GM19455 (cell line): Measurements from ENCODE around the gene WWOX.

Experiments used
- ATAC-seq: cut with Tn5 transposase; IDR thresholded peaks from one replicate; pipeline ENCODE4 v1.9.1; 2021; ENCODE audit not compliant: unreplicated experiment

Gene WWOX

DNA sequence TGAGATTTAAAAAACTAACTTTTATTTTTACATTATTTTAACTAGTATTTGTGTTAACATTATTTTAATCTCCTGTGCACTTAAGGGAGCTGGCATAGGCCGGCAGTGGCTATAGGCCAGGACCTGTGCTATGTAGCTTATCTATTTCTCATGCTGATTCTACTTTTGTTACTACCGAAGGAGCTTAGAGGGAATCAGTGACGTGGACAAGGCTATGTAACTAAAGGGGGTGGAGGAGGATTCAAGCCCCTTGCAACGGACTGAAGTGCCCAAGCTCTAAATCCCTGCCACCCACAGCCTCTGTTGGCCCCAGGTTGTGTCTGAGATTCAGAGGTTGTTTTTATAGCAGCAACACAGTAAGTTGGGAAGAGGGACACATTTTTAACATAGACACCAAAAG is 356.4 kb downstream of the WWOX start:
- no peak for ATAC-seq

DNA sequence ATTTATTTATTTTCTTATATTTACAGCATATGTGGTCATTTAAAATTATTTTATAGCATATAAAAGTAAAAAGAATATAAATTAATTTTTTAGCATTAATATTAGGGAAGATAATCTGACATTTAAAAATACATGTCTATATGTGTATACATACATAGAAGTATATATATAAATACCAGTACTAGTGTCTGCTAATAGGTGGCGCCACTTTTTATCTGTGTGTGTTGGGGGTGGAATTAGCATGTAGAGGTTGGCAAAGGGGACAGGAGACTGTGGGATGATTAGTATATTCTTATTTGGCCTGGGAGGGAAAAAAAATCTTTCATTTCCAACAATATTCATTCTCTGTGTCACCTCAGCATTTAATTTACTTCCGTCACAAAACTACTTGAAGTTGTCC is 359.1 kb downstream of the WWOX start:
- no peak for ATAC-seq

DNA sequence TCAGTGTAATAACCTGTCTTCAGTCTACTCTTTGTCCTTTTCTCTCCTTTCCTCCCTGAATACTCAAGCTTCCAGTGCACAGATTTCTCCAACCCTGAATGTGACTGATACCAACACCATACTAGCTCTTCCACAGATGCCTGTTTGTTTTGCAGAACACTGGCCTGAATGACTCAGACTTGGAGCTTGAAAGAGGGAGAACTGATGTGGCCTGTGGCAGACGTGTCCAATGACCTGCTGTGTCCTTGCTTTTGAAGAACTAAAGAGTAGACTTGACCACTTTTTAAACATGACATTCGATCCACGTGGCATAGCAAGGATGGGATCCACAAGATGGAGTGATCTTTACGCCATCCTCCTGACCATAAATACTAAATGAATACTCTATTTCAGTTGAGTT is 361.0 kb downstream of the WWOX start:
- ATAC-seq, result no peak

DNA sequence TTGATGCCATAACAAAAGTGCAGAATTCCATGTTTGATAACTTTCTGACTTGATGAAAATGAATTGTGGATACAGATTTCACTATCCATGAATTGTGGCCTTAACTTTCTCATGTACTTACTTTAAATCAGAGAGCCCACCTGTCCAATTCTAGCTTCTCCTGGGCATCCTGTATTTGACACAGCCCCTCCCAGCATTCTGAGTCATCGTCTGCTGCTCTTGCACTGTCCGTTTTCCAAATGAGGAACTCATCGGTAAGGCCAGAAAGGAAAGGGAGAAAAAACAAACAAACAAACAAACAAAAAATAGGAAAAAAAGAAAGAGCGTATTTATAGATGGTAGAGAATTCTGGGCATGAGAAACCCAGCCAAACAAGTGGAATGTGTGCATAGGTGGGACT is 361.6 kb downstream of the WWOX start:
- no peak for ATAC-seq

DNA sequence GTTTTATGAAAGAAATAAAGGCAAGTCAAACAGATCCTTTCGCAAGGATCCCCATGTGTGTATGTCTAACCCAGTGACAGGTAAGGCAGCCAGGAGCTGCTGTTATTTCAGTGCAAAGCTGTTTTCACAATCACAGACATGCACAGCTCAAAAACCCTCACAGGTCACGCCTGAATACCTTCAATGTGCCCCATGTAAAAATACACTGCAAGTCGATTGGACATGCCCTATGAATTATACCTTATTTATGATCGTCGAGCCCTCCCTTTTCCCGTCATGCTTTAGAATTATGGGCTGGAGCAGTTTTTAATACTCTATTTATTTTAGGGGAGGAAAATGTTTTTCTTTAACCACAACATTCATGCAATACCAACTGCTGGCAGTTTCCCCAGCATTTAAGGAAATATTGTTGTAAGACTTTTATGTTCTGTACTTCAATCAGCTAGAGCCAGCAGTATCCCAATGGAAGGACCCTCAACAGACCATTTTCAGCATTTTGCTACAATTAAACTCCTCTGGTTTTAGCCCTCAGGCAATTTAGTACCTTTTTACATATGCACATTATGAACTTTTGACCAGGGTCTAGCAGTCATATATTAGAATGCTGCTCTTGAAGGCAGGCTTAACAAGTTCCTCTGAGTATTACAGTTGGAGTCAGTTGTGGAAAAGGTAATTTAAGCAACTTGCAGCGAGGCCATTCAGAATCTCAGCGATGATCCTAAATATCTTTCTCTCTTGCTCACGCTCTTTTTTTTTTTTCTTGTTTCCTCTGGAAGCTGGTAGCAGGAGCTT is 362.2 kb downstream of the WWOX start:
- no peak for ATAC-seq

DNA sequence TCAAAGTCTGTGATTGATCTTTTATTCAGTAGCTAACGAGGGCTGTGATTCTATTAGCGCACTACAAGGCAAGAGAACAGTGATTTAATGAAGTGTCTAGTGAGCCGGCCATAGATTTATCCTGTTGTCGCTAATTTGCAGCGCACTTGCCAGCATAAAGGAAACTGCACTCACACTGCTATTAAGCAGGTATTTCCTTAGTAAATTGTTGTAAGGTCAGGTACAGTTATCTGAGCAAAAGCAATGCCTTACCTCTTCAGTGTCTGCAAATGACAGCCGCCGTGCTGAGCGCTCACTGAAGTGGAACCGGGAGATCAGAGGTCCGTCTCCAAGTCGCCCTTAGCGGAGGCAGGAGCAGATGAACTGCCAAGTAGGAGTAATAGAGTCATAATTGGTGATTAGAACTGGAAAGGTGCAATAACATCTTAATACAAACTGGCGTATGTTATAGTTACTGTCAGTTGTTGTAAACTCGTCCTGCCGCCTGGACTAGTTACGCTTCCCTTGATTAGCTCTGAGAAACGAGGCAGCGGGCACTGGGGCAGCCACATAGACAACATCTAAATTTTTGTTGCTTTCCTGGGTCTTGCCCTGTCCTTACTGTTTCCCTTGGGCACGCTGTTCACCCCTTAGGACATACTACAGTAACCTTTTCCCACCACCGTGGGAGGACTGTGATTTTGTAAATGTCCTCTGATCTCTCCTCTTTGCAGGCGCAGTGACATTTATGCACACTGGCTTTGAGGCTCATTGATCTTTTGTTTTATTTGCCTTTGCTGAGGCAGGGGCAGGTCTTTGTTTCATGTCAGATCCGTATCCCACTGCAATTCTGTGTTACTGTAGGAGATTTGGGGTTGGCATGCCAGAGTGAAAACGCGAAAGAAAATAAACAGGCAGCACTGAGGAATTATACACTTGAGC is 363.1 kb downstream of the WWOX start:
- ATAC-seq, result no peak

DNA sequence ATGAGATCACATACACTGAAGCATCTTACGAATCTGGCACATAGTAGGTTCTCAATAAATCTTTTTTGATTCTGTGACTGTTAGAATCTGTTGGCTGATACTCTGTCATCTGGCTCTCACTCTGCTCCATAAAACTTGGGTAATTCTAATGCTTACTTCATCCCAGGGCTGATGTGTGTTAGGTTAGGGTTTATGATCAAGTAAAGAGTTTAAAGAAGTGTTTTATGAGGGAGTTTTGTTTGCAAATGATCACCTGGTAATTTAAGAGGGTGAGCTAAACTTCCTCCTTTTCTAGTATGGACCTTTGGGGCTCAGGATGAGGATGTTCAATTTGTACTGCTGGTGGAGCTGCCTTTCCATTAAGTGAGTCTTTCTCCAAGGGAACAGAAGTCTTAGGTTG is 364.1 kb downstream of the WWOX start:
- no peak for ATAC-seq

DNA sequence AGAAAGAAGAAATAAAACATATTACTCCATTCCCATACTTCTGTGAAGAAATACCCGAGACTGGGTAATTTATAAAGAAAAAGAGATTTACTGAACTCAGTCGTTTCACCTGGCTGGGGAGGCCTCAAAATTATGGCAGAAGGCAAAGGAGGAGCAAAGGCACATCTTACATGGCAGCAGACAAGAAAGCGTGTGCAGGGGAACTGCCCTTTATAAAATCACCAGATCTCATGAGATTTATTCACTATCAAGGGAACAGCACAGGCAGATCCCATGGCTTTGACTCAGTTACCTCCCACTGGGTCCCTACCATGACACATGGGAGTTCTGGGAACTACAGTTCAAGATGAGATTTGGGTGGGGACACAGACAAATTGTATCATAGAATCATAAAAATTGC is 365.4 kb downstream of the WWOX start:
- ATAC-seq, result no peak

DNA sequence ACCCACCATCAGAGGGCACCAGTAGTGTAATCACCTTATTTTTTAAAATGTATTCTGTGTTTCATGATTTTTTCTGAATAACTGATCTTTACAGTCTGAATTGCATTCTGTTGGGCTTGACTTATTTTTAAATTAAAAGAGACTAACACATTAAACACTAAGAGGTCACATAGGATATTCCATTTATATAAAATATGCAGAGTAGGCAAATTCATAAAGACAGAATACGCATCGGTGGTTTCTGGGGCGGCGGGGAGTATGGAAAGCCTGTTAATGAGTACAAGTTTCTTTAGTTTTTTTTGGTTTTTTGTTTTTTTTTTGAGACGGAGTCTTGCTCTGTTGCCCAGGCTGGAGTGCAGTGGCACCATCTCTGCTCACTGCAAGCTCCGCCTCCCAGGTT is 366.3 kb downstream of the WWOX start:
- no peak for ATAC-seq

DNA sequence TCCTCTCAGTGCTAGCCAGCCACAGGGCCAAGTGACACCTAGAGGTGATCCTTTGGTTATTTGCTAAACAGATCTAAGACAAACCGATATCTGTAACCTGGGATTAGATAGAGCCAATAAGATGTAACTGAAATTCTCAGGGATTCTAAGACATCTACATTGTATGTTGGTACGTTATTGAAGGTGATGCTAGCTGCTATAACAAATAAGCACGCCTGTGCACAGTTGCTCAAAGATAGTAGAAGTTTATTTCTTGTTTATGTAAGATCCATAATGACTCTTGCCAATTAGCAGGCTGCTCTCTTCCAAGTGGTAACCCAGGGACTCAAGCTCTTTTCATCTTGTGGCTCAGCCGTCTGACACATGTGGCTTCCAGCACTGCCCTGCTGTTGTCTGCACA is 370.3 kb downstream of the WWOX start:
- ATAC-seq, result no peak

DNA sequence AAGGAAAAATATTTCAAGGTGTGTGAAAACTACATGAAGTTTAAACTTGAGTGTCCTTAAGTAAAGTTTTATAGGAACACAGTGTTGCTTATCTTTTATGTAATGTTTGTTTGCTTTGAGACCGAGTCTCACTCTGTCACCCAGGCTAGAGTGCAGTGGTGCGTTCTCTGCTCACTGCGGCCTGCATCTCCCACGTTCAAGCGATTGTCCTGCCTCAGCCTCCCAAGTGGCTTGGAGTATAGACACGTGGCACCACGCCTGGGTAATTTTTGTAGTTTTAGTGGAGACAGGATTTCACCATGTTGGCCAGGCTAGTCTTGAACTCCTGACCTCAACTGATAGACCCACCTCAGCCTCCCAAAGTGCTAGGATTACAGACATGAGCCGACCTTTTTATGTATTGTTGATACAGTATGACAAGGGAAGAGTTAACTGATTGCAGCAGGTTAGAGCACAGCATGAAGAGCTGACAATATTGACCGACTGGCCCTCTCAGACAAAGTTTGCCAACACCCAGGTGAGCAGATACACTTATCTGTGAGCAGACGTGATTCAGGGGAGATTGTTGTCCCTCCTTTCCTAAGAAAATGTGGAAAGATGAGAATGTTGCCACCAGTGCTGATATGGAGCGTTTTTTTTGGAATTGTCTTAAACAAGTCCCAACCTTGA is 373.7 kb downstream of the WWOX start:
- no peak for ATAC-seq

DNA sequence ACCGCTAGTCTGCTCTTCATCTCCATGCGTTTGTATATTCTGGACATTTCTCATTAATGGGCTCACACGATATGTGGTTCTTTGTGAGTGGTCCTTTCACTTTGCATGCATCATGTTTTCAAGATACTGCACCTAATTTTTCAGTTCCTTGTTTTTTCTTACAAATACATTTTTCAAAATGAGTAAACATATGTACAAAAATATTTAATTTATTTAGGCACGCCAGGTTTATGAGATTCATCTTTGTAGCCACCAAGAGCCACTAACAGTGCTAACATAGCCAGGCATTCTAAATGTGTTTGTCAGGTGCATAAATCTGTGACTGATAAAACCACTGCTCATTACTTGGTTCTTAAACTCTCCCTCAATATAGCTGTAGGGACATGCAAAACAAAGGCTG is 375.3 kb downstream of the WWOX start:
- ATAC-seq, result peak; percentile 68

DNA sequence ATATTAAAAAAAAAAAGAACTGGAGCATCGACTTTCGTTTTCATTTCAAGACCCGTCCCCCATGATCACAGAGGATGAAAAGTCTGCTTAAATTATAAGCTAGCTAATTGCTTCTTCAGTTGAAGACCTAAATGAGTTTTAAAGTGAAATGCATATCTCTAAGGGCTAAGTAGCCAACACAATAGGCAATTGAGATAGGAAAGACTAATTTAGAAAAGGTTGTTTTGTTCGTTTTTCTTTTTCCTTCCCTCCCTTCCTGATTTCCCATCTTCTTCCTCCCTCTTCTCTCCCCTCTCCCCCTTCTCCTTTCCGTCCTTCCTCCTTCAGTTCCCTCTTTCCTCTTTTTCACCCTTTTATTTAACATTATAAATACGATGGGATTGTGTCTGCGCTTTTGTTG is 377.2 kb downstream of the WWOX start:
- ATAC-seq, result no peak

DNA sequence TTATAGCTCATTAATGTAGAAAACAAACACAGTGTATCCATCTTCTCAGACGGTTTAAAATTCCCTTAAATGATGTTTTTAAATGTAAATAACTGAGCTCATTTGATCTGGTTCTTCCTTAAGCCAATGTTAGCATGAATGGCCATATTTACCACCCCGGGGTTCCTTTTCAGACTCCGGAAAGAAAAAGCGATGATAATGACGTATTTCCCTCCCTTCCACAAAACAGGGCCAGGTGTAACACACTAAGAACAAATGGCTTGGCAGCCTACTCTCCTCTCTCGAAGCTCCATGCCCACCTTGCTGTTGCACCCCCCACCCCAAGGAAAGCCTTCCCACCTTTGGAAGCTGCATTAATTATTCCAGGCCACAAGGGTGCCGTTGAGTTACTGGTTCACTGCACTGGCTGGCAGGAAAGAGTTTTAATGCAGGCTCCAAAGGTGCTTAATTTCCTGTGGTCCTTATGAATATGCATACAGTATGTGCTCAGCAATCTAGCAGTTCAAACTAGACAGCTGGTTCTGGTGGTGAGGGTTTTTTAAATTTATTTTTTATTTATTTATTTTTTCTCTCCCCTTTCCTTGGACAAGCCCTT is 378.9 kb downstream of the WWOX start:
- ATAC-seq, result no peak

DNA sequence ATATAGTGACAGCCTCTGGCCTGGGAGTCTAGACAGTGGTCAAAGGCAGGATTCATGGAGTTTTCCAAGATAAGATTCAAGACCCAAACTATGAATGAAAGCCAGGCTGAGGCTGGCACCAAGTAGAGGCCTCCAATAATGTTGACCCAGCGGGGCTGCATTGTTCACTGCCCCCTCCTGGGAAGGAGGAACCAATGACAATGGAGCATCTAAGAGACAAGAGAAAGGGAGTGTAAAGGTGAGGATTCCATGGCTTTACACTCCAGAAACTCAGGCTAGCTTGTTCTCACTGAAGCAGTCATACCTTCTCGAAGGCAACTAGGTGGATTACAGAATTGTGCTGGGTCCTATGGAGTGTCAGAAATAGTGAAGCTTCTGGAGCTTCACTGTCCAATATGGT is 380.3 kb downstream of the WWOX start:
- no peak for ATAC-seq

DNA sequence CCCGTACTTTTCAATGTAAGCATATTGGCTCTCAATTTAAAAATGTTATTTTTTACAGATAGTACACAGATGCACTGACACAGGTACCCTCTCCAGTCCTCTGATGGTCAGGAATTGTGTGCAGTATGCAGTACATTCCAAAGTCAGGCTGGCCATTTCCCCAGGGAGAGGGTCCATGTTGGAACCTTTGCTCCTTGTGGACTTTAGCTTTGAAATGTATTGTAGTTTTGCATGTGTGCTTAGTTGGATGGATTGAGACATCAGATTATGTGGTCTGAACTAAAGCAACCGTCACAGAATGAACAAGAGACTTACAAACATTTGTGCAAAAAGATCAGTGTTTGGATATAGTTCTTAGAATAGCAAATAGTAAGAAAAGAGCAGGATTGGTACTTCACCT is 381.1 kb downstream of the WWOX start:
- ATAC-seq, result no peak

DNA sequence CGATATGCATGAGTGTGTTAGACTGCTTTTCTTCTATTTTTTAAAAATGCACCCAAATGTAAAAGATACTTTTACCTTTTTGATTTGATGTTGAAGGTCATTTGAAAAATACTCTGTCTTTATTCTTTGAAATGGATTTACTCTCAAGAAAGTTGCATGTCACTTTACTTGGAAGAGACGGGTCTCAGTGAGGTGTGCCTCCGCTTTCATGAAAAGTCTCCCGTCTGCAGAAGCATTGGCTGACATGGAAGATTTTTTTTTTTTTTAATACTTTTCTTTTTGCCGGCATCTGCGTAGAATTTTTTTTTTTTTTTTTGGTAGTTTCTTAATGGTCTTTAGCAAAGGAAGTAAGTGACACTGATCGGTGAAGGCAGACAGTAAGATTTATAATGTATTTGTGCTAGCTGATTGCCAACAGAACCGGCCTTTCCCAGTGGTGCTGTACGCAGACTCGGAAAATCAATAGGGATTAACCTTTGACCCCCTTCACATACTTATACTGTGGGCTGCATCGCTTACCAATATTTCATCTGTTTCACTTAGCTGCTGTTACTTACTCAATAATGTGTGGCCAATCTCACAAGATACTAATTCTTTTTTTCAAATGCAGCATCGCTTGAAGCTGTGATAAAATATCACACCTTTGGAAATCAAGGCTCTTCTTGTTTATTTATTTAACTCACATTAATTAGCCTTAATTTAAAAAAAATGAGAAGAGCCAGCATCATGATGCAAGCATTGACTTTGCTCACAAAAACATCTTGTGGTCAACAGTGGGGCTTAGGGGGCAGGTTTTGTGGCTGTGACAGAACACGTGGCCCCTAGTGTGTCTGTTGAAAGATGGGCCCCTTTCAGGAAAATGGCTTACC is 383.9 kb downstream of the WWOX start:
- no peak for ATAC-seq

DNA sequence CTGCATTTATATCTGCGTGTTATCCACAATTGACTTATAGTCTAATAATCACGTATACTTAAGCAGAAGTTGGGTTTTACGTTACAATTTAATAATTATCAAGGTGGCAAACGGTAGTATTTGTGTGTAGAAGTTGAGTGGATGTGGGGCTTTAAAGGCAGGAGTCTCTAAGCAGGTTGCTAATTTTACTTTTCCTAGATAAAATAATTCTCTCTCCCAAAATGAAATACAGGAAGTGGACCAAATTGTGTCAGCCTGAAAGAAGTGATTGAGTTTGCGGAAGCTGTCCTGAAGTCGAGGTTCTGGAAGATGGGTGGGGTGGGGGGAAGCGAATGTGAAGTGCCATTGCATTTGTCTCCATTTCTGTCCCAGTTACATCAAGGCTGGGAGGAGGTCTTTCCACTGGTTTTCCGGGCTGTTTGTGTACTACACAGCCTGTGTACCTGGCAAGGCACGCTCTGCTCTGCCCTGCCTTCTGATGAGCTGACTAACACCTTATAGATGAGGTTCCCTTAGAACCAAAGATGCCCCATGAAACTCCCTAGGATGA is 385.1 kb downstream of the WWOX start:
- ATAC-seq, result no peak

DNA sequence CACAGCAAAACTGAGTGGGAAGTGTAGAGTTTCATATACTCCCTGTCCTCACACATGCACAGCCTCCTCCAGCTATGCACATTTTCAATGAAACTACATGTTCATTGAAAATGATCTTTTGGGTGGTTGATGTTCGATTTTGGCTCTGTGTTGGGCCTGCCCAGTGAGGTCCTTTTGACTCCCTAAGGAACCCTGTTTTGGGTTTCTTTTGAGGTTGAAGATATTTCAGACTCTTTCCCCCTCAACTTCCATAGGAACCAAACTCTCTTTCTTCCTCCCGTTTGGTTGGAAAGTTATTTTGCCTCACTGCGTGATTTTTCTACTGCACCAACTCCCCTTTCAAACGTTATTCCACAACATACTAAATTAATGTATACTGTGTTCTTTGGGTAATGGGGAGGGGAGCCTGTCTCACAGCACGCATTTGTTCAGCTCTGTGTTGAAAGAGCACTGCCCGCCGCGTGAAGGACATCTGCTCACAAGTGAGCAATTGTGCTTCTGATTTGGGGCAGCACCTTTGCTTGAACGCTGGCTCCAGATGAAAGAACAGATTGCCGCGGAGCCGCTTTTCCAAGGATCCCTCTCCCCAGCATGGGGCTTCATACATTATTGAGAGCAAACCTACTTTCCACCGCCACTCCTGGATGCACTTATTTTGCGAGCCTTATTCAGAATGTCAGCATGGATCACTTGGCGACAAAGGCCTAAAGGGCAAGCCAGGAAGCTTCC is 385.9 kb downstream of the WWOX start:
- ATAC-seq, result no peak

DNA sequence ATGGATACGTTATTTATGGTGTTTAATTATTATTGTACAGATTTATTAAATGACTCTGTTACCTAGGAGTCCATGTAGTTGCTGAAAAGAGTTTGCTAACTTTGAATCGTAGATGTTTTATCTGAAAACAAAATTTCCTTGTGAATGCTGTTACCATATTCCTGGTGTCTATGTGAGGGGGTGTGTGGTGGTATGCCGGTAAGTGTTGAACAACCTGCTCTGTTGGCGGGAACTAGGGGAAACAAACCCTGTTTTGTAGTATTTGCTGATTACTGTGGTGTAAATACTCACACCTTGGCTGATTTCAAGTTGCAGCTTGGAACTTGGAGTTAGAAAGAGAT is 386.4 kb downstream of the WWOX start:
- no peak for ATAC-seq
